Measurements from ENCODE around the gene HEXA. TPM values are rescaled to one million over a fixed set of nuclear protein-coding genes. Genes with fewer than 3 reads are reported as not detected.
"Not testable (repeated sequence)": the region's sequence is repeated elsewhere in the genome, so short reads cannot be mapped to it uniquely, and the experiment has no call there.

The HEXA gene
- total and polyA plus RNA-seq, 2 donors from 2014 or later = 138 to 199 TPM

- no peak overlapping the region for H3K27ac ChIP-seq (ENCODE audit: low read depth in 2 of 2, low read length in 2 of 2)
- no peak overlapping the region for H3K4me3 ChIP-seq (ENCODE audit: low read length in 3 of 3)
- H3K36me3 ChIP-seq (ENCODE audit: control insufficient read depth in 2 of 3, insufficient read depth in 3 of 3, low read length in 3 of 3) = no peaks in the 10 kb centered on the region
- intact Hi-C loops (cut with DNase I) = no loop called here
- TF ChIP-seq, protein P1, sequence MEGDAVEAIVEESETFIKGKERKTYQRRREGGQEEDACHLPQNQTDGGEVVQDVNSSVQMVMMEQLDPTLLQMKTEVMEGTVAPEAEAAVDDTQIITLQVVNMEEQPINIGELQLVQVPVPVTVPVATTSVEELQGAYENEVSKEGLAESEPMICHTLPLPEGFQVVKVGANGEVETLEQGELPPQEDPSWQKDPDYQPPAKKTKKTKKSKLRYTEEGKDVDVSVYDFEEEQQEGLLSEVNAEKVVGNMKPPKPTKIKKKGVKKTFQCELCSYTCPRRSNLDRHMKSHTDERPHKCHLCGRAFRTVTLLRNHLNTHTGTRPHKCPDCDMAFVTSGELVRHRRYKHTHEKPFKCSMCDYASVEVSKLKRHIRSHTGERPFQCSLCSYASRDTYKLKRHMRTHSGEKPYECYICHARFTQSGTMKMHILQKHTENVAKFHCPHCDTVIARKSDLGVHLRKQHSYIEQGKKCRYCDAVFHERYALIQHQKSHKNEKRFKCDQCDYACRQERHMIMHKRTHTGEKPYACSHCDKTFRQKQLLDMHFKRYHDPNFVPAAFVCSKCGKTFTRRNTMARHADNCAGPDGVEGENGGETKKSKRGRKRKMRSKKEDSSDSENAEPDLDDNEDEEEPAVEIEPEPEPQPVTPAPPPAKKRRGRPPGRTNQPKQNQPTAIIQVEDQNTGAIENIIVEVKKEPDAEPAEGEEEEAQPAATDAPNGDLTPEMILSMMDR (IDR thresholded peaks at IDR 0.05; ENCODE audit: borderline replicate concordance, extremely low read depth, insufficient read depth) = no peak
- DNase-seq (no peak), FAIRE-seq (no peak)
- H3K4me1 ChIP-seq (ENCODE audit: control insufficient read depth in 2 of 3, insufficient read depth in 2 of 3, low read depth in 1 of 3, low read length in 3 of 3) = peaks cover 0 to 6% (median 0%) of the 10 kb centered on the region in 3 donors
- H3K27me3 ChIP-seq (ENCODE audit: control insufficient read depth, insufficient read depth, low read length) = no peaks in the 10 kb centered on the region
- H3K9me3 ChIP-seq (ENCODE audit: control insufficient read depth in 2 of 3, insufficient read depth in 1 of 3, low read length in 3 of 3) = no peaks in the 10 kb centered on the region
- no peak overlapping the region for H3K9ac ChIP-seq (ENCODE audit: low read length in 3 of 3)
Measured at GRCh38 chr15:72379856-72380430, 4.1 kb upstream of the HEXA start.

GRCh38 chr15:72379106-72379505 is 3.3 kb upstream of the HEXA start:
- DNase-seq; H3K9me3 ChIP-seq (ENCODE audit: control insufficient read depth in 2 of 3, insufficient read depth in 1 of 3, low read length in 3 of 3); H3K9ac ChIP-seq (ENCODE audit: low read length in 3 of 3); H3K36me3 ChIP-seq (ENCODE audit: control insufficient read depth in 2 of 3, insufficient read depth in 3 of 3, low read length in 3 of 3); intact Hi-C loops (cut with DNase I); H3K4me1 ChIP-seq (ENCODE audit: control insufficient read depth in 2 of 3, insufficient read depth in 2 of 3, low read depth in 1 of 3, low read length in 3 of 3); FAIRE-seq; H3K27ac ChIP-seq (ENCODE audit: low read depth in 2 of 2, low read length in 2 of 2); H3K4me3 ChIP-seq (ENCODE audit: low read length in 3 of 3); H3K27me3 ChIP-seq (ENCODE audit: control insufficient read depth, insufficient read depth, low read length): not testable (repeated sequence)

DNA sequence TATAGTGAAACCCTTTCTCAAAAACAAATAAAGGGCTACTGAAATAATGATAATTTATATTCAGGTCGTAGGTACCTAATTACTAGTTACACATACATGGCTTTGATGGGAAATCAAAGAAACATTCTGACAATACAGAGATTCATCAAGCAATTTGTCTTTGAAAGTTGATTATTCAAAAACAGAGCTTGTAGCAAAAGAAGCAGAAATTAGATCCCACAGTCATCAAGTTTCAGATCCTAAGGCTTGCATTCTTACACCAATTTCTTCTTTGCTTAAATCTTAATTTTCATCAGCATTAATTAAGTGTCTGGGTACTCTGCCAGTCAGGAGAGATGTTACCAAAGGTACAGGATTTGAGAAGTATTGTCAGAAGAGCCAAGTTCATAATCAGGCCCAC is 1.5 kb upstream of the HEXA start:
- intact Hi-C loops (cut with DNase I) = no loop called here
- Histone ChIP-seq H3K9me3 (ENCODE audit: control insufficient read depth in 2 of 3, insufficient read depth in 1 of 3, low read length in 3 of 3) (no peaks in the 10 kb centered on the region), H3K36me3 (ENCODE audit: control insufficient read depth in 2 of 3, insufficient read depth in 3 of 3, low read length in 3 of 3) (no peaks in the 10 kb centered on the region), H3K4me1 (ENCODE audit: control insufficient read depth in 2 of 3, insufficient read depth in 2 of 3, low read depth in 1 of 3, low read length in 3 of 3) (peaks cover 2 to 8% (median 2%) of the 10 kb centered on the region in 3 donors), H3K27me3 (ENCODE audit: control insufficient read depth, insufficient read depth, low read length) (no peaks in the 10 kb centered on the region), H3K9ac (ENCODE audit: low read length in 3 of 3) (no peak overlapping the region), H3K27ac (ENCODE audit: low read depth in 2 of 2, low read length in 2 of 2) (no peak overlapping the region), H3K4me3 (ENCODE audit: low read length in 3 of 3) (no peak overlapping the region)
- no peak for DNase-seq
- FAIRE-seq = no peak
- TF ChIP-seq, protein P1 (IDR thresholded peaks at IDR 0.05; ENCODE audit: borderline replicate concordance, extremely low read depth, insufficient read depth) = no peak

GRCh38 chr15:72375501-72375845 is 341 bp downstream of the HEXA start:
- TF ChIP-seq, protein P1 (IDR thresholded peaks at IDR 0.05; ENCODE audit: borderline replicate concordance, extremely low read depth, insufficient read depth) = no peak
- peak overlapping the region; percentile 94 for H3K27ac ChIP-seq (ENCODE audit: low read depth in 2 of 2, low read length in 2 of 2)
- no peaks in the 10 kb centered on the region for H3K9me3 ChIP-seq (ENCODE audit: control insufficient read depth in 2 of 3, insufficient read depth in 1 of 3, low read length in 3 of 3)
- peak overlapping the region; percentile 77 to 99 (median 95) for H3K9ac ChIP-seq (ENCODE audit: low read length in 3 of 3)
- FAIRE-seq = no peak
- H3K4me1 ChIP-seq (ENCODE audit: control insufficient read depth in 2 of 3, insufficient read depth in 2 of 3, low read depth in 1 of 3, low read length in 3 of 3) = peaks cover 2 to 8% (median 4%) of the 10 kb centered on the region in 3 donors
- intact Hi-C loops (cut with DNase I) = no loop called here
- peak overlapping the region; percentile 74 to 90 (median 79) for H3K4me3 ChIP-seq (ENCODE audit: low read length in 3 of 3)
- H3K36me3 ChIP-seq (ENCODE audit: control insufficient read depth in 2 of 3, insufficient read depth in 3 of 3, low read length in 3 of 3) = no peaks in the 10 kb centered on the region
- H3K27me3 ChIP-seq (ENCODE audit: control insufficient read depth, insufficient read depth, low read length) = no peaks in the 10 kb centered on the region
- peak in 1 of 5 donors; percentile 92 for DNase-seq

Data from kidney (tissue), 14 donors.